OCI-LY3 (cell line): ENCODE results near the gene FMNL2.

Experiments
- H2AFZ ChIP-seq: fragments of 200-600, 300-600 bp; shearing (Covaris generic); 2 replicates; pipeline ENCODE4 v1.6.0; 2014; ENCODE audit warnings: antibody characterized with exemption, low read depth, low read length
- H3K27ac ChIP-seq: fragments of 200-600, 300-600 bp; sonication (generic); 2 replicates; pipeline ENCODE4 v1.5.1; 2014; ENCODE audit warnings: mild to moderate bottlenecking, low read length, moderate library complexity, mixed read lengths
- H3K27me3 ChIP-seq: fragments of 200-600, 300-600 bp; sonication (generic); 2 replicates; pipeline ENCODE4 v1.6.1; 2014; ENCODE audit warnings: low read depth, low read length, mixed read lengths
- H3K36me3 ChIP-seq: fragments of 200-600, 300-600 bp; sonication (generic); replicated peaks from 2 replicates; pipeline ENCODE3; 2014; ENCODE audit warnings: low read depth, low read length, mixed read lengths
- H3K4me1 ChIP-seq: fragments of 300-600, 200-600 bp; sonication (generic); 2 replicates; pipeline ENCODE4 v1.6.1; 2014; ENCODE audit warnings: low read length, mixed read lengths
- H3K4me2 ChIP-seq: fragments of 200-600, 300-600 bp; sonication (generic); 2 replicates; pipeline ENCODE4 v1.6.1; 2014; ENCODE audit warnings: low read length, mixed read lengths
- H3K4me3 ChIP-seq: fragments of 300-600, 200-600 bp; sonication (generic); 2 replicates; pipeline ENCODE4 v1.5.1; 2014; ENCODE audit warnings: antibody characterized with exemption, mild to moderate bottlenecking, low read length, moderate library complexity
- H3K79me2 ChIP-seq: fragments of 300-600, 200-600 bp; shearing (Covaris generic); 2 replicates; pipeline ENCODE4 v1.6.1; 2014; ENCODE audit warnings: mild to moderate bottlenecking, low read length, mixed read lengths
- H3K9ac ChIP-seq: fragments of 300-600, 200-600 bp; shearing (Covaris generic); 2 replicates; pipeline ENCODE4 v1.6.0; 2014; ENCODE audit warnings: mild to moderate bottlenecking, low read length, moderate library complexity
- H3K9me3 ChIP-seq: fragments of 200-600, 300-600 bp; shearing (Covaris generic); 2 replicates; pipeline ENCODE4 v1.6.1; 2014; ENCODE audit warnings: low read length, mixed read lengths; ENCODE audit not compliant: insufficient read depth
- H4K20me1 ChIP-seq: fragments of 200-600, 300-600 bp; sonication (generic); 2 replicates; pipeline ENCODE4 v1.6.1; 2016; ENCODE audit warnings: low read length, mixed read lengths; ENCODE audit not compliant: insufficient read depth
- CTCF ChIP-seq: fragments of 200-600, 300-600 bp; sonication (generic); IDR thresholded peaks from 2 replicates; pipeline ENCODE4 v1.5.1; 2014; ENCODE audit warnings: antibody characterized with exemption, low read length, low read depth
- EZH2phosphoT487 ChIP-seq: fragments of 200-600 bp; shearing (Covaris generic); IDR thresholded peaks from 2 replicates; pipeline ENCODE4 v1.6.1; 2018; ENCODE audit warnings: antibody characterized with exemption, mixed run types, low read depth

The FMNL2 gene

DNA sequence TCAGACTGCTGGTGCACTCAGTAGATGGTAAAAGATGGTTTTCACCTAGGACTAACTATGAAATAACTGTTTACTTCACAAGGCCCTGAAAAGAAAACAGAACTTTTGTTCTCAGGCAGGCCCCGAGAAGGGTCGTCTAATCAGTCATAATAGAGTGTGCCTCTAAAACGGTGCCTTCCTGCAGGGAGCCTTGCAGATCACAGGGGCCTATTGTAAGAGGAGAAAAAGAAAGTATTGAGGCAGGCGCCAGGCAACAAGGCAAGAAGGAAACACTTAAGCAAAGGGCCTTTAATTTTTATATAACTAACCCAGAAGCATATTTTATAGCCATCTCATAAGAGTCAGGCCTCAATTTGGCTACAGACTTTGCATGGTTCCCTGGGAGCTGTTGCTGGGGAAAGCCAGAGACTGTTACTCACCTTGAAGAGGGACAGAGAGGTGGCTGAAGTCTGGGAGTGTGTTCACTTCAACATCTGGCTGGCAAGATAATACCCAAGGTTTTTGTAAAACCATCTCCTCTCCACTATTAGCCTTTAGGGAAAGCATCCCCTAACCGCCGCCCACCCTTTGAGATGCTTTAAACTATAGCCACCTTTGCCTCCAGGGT lies 265.2 kb downstream of the FMNL2 start:
- Histone ChIP-seq H3K9ac (no peak overlapping the region), H3K27ac (no peak overlapping the region), H3K79me2 (no peaks in the 10 kb centered on the region), H3K4me3 (no peak overlapping the region), H2AFZ (no peak overlapping the region), H3K4me2 (no peak overlapping the region), H3K4me1 (no peaks in the 10 kb centered on the region), H3K9me3 (no peaks in the 10 kb centered on the region), H3K27me3 (no peaks in the 10 kb centered on the region), H3K36me3 (no peaks in the 10 kb centered on the region), H4K20me1 (no peaks in the 10 kb centered on the region)
- no peak for TF ChIP-seq CTCF
- TF ChIP-seq EZH2phosphoT487: no peak

DNA sequence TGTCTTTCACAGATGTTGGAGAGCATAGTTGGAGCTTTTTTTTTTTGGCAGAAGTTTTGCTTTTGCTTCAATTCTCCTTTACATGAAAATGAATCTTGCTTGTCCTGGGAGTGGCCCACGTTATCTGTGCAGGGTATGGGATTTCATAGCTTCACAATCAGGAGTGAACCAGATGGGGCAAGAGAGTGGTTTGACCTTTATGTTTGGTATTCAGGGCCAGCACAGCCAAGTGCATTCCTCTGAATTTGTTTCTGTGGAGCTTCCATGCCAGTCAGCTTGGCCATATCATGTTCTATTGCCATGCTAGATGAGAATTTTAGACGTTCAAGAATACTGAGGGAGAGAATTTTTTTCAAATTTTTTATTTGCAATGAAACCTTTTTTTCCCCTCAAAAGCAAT lies 265.7 kb downstream of the FMNL2 start:
- Histone ChIP-seq H3K36me3 (no peaks in the 10 kb centered on the region), H3K79me2 (no peaks in the 10 kb centered on the region), H3K4me1 (no peaks in the 10 kb centered on the region), H3K4me2 (no peak overlapping the region), H3K4me3 (no peak overlapping the region), H3K27me3 (no peaks in the 10 kb centered on the region), H2AFZ (no peak overlapping the region), H3K9ac (no peak overlapping the region), H3K27ac (no peak overlapping the region), H3K9me3 (no peaks in the 10 kb centered on the region), H4K20me1 (no peaks in the 10 kb centered on the region)
- no peak for TF ChIP-seq CTCF
- no peak for TF ChIP-seq EZH2phosphoT487

GRCh38 chr2:152602750-152603149 lies 267.8 kb downstream of the FMNL2 start:
- Histone ChIP-seq H3K9me3 (no peaks in the 10 kb centered on the region), H3K4me1 (no peaks in the 10 kb centered on the region), H3K79me2 (no peaks in the 10 kb centered on the region), H3K4me2 (no peak overlapping the region), H4K20me1 (no peaks in the 10 kb centered on the region), H3K27ac (no peak overlapping the region), H3K36me3 (no peaks in the 10 kb centered on the region), H2AFZ (no peak overlapping the region), H3K9ac (no peak overlapping the region), H3K27me3 (no peaks in the 10 kb centered on the region), H3K4me3 (no peak overlapping the region)
- TF ChIP-seq EZH2phosphoT487 (no peak), CTCF (no peak)

DNA sequence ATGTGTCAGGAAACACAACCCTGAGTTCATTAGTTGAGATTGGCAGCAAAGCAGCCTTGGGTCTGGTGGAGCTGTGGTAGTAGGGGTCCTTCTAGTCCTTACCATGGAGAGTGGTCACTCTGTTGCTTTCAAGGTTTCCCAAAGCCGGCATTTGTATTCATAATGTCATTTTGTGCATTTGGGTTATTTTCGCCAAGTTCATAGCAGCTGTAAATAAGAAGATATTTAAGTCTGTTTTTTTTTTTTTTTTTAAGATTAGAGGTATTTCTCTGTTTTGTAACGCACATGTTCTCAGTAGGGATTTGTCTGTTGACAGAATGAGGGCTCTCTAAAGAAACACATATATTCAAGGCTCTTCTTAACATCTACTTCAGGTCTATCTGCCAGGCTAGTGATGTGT lies 268.2 kb downstream of the FMNL2 start:
- TF ChIP-seq EZH2phosphoT487 (no peak), CTCF (no peak)
- Histone ChIP-seq H3K36me3 (no peaks in the 10 kb centered on the region), H3K4me2 (no peak overlapping the region)

More for the DNA sequence above, 268.2 kb downstream of the FMNL2 start:
- H3K9ac ChIP-seq: no peak overlapping the region
- no peaks in the 10 kb centered on the region for H3K27me3 ChIP-seq
- no peaks in the 10 kb centered on the region for H3K79me2 ChIP-seq
- no peak overlapping the region for H2AFZ ChIP-seq
- H3K27ac ChIP-seq: no peak overlapping the region
- H3K9me3 ChIP-seq: no peaks in the 10 kb centered on the region
- no peaks in the 10 kb centered on the region for H4K20me1 ChIP-seq
- no peak overlapping the region for H3K4me3 ChIP-seq
- H3K4me1 ChIP-seq: no peaks in the 10 kb centered on the region
